Endothelial cell (in vitro differentiated cells): ENCODE measurements around the gene RMDN3. TPM values are rescaled to one million over a fixed set of nuclear protein-coding genes. Genes with fewer than 3 reads are reported as not detected.

Experiments used
- DNase-seq: peaks from one replicate; pipeline ENCODE4 v3.0.0; 2021; ENCODE audit warnings: low spot score
- H3K27ac Mint-ChIP-seq: one replicate; pipeline ENCODE4 v1.8.0; 2021; ENCODE audit warnings: mixed read lengths, inconsistent platforms; ENCODE audit not compliant: unreplicated experiment
- H3K27me3 Mint-ChIP-seq: one replicate; pipeline ENCODE4 v1.8.0; 2021; ENCODE audit warnings: mild to moderate bottlenecking, moderate library complexity, mixed read lengths, inconsistent platforms; ENCODE audit not compliant: unreplicated experiment
- H3K36me3 Mint-ChIP-seq: one replicate; pipeline ENCODE4 v1.8.0; 2021; ENCODE audit warnings: mild to moderate bottlenecking, low read depth, mixed read lengths, inconsistent platforms; ENCODE audit not compliant: unreplicated experiment
- H3K4me1 Mint-ChIP-seq: one replicate; pipeline ENCODE4 v1.8.0; 2021; ENCODE audit warnings: mild to moderate bottlenecking, mixed read lengths, inconsistent platforms; ENCODE audit not compliant: unreplicated experiment
- H3K4me3 Mint-ChIP-seq: one replicate; pipeline ENCODE4 v1.8.0; 2021; ENCODE audit warnings: mild to moderate bottlenecking, mixed read lengths, inconsistent platforms; ENCODE audit not compliant: unreplicated experiment
- H3K9me3 Mint-ChIP-seq: one replicate; pipeline ENCODE4 v1.8.0; 2021; ENCODE audit warnings: mixed read lengths, inconsistent platforms; ENCODE audit not compliant: unreplicated experiment
- total RNA-seq: library from RNA; stranded (reverse); fragmentation: NEBNext Ultra II Directional; extraction: Animal tissue kit (Norgen Biotek cat#: 25700); gene quantifications from one replicate; pipeline ENCODE4 v1.2.1, GENCODE V29; 2021; ENCODE audit not compliant: unreplicated experiment
- TF ChIP-seq, protein P1 (sequence below): fragments of 200-600 bp; sonication (generic); IDR thresholded peaks from one replicate; pipeline ENCODE4 v1.5.0; 2021; ENCODE audit warnings: antibody characterized with exemption; ENCODE audit not compliant: unreplicated experiment

The RMDN3 gene
- total RNA-seq, 1 donor from 2014 or later, result 34.4 TPM

DNA sequence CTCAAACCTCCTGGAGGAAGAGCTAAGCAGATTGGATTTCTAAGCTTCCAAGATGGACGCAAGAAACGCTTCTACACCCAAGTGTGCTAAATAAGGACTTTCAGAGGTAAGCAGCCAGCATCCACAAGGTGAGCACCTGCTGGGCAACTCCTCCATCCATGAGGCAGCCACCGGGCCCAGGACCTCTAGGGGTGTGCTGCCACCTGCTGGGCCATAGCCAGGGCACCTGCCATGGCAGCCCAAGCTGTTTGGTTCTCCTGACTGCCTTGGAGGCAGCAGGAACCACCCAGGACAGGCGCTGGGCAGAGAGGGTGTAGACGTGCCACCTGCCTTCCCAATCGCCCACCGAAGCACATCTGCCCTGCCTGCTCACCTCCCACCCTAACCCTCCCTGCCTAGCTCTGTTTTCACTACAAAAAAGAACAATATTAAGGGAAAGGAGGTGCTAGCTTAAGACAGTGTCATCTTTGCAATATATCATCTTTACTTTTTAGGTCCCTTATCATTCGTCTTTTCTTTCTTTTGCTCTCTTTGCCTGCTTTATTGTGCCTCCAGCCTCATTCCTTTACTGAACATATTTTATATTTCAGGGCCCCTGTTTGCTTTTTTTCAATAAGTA lies 27.7 kb upstream of the RMDN3 start:
- H3K4me1 Mint-ChIP-seq, result peaks cover 6% of the 10 kb centered on the region
- H3K9me3 Mint-ChIP-seq, result no peaks in the 10 kb centered on the region
- no peak overlapping the region for H3K4me3 Mint-ChIP-seq
- H3K27me3 Mint-ChIP-seq, result no peaks in the 10 kb centered on the region
- H3K36me3 Mint-ChIP-seq, result peaks cover 10% of the 10 kb centered on the region
- DNase-seq, result peak; percentile 70
- TF ChIP-seq, protein P1, sequence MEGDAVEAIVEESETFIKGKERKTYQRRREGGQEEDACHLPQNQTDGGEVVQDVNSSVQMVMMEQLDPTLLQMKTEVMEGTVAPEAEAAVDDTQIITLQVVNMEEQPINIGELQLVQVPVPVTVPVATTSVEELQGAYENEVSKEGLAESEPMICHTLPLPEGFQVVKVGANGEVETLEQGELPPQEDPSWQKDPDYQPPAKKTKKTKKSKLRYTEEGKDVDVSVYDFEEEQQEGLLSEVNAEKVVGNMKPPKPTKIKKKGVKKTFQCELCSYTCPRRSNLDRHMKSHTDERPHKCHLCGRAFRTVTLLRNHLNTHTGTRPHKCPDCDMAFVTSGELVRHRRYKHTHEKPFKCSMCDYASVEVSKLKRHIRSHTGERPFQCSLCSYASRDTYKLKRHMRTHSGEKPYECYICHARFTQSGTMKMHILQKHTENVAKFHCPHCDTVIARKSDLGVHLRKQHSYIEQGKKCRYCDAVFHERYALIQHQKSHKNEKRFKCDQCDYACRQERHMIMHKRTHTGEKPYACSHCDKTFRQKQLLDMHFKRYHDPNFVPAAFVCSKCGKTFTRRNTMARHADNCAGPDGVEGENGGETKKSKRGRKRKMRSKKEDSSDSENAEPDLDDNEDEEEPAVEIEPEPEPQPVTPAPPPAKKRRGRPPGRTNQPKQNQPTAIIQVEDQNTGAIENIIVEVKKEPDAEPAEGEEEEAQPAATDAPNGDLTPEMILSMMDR, result peak; percentile 53
- H3K27ac Mint-ChIP-seq, result no peak overlapping the region

DNA sequence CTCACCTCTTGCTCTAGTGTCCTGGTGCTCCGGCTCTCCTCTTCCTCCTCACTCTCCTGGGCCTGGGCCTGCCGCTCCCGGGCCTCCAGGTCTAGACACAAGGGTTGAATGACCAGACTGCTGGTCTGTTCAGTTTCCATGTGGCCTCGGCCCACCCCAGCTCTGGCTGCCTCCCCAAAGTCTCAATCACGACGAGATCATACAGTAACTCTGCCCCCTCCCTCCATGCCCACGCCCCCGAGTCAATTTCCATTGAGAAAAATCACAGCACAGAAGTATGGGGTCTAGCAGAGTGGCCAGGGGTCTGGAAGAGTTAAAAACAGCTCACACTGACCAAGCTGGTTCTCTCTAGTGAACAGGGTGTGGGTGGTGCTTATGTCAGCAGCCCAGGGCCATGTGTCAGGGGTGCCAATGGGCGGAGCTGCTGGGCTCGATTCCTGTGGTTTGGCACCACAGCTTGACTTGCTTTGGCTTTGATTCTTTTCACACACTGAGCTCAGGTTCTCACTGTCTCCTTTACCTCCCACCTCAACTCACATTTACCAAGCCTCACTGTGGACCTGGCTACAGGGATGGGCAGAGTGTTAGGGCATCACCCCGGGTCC lies 21.6 kb upstream of the RMDN3 start:
- TF ChIP-seq, protein P1, result no peak
- H3K9me3 Mint-ChIP-seq, result no peaks in the 10 kb centered on the region
- H3K36me3 Mint-ChIP-seq, result peaks cover 36% of the 10 kb centered on the region
- H3K4me1 Mint-ChIP-seq, result no peaks in the 10 kb centered on the region
- peaks cover 6% of the 10 kb centered on the region for H3K27me3 Mint-ChIP-seq
- DNase-seq, result no peak
- peak overlapping the region; percentile 51 for H3K4me3 Mint-ChIP-seq
- H3K27ac Mint-ChIP-seq, result no peak overlapping the region

GRCh38 chr15:40775740-40776536 lies 20.9 kb upstream of the RMDN3 start:
- H3K27me3 Mint-ChIP-seq, result peaks cover 7% of the 10 kb centered on the region
- no peaks in the 10 kb centered on the region for H3K4me1 Mint-ChIP-seq
- no peaks in the 10 kb centered on the region for H3K9me3 Mint-ChIP-seq
- TF ChIP-seq, protein P1, result no peak
- no peak overlapping the region for H3K4me3 Mint-ChIP-seq
- peaks cover 38% of the 10 kb centered on the region for H3K36me3 Mint-ChIP-seq
- no peak for DNase-seq
- H3K27ac Mint-ChIP-seq, result no peak overlapping the region

GRCh38 chr15:40775007-40775406 lies 20.0 kb upstream of the RMDN3 start:
- TF ChIP-seq, protein P1, result no peak
- Mint-ChIP-seq H3K4me3 (peak overlapping the region; percentile 38), H3K9me3 (no peaks in the 10 kb centered on the region), H3K27me3 (peaks cover 10% of the 10 kb centered on the region), H3K4me1 (no peaks in the 10 kb centered on the region), H3K36me3 (peaks cover 35% of the 10 kb centered on the region), H3K27ac (no peak overlapping the region)
- no peak for DNase-seq
